HCT116 (cell line): ENCODE data around the gene STK24. TPM values are rescaled to one million over a fixed set of nuclear protein-coding genes. Genes with fewer than 3 reads are reported as not detected.

Experiments used
- ATAC-seq: fragments of 200-7000 bp; cut with Tn5 transposase; 2 replicates; pipeline ENCODE4 v1.9.1; 2020; ENCODE audit warnings: mild to moderate bottlenecking, moderate library complexity
- BruUV-seq: library from RNA; stranded (reverse); fragments of 400-500 nt; replicated peaks from 2 replicates; lab custom pipeline; 2021; lab: Mats Ljungman, UMichigan
- CTCF ChIA-PET: fragments of 300-600 bp; sonication (Branson Sonifier 250); formaldehyde crosslinking; loops from one replicate; lab custom pipeline; 2021; ENCODE audit warnings: antibody characterized with exemption; lab: Charles Lee
- POLR2A ChIA-PET: fragments of 300-600, 350-600 bp; sonication (Branson Sonifier 250); formaldehyde crosslinking; loops from one replicate; lab custom pipeline; 2021; ENCODE audit warnings: antibody characterized with exemption; lab: Charles Lee
- RAD21 ChIA-PET, 2 experiments: fragments of 300-600 bp; sonication (Branson Sonifier 250); formaldehyde crosslinking; loops; one replicate each; lab custom pipeline; 2023; ENCODE audit warnings: low total read pairs in 2 of 2; ENCODE audit not compliant: uncharacterized antibody in 2 of 2, unreplicated experiment in 2 of 2, low non-redundant PET in 1 of 2; lab: Charles Lee
- DNase-seq: peaks from one replicate; pipeline ENCODE4 v3.0.0-alpha.2; 2010; ENCODE audit warnings: low read depth, low spot score
- H2AFZ ChIP-seq: fragments of 200-600 bp; shearing (Covaris generic), sonication (generic); 2 replicates; pipeline ENCODE4 v1.6.1; 2017; ENCODE audit warnings: low read depth, mixed run types, mixed read lengths, antibody characterized with exemption, low read length; ENCODE audit not compliant: poor library complexity, severe bottlenecking
- H3K27ac ChIP-seq: 2 replicates; pipeline ENCODE4 v1.5.1; 2012; ENCODE audit warnings: low read depth, low read length
- H3K27me3 ChIP-seq: fragments of 200-600 bp; sonication (generic); 2 replicates; pipeline ENCODE4 v1.6.1; 2016; ENCODE audit warnings: mixed run types, low read length, mixed read lengths; ENCODE audit not compliant: insufficient read depth
- H3K36me3 ChIP-seq, 2 experiments: fragments of 200-500 bp in 1 of 2; fragments of 200-600 bp in 1 of 2; sonication (Bioruptor generic) in 1 of 2; sonication (generic) in 1 of 2; 2 replicates each; pipeline versions ENCODE4 v1.5.1 to v1.6.1; 2014 to 2016; ENCODE audit warnings: low read length in 2 of 2, inconsistent platforms in 1 of 2, mixed read lengths in 1 of 2, mixed run types in 1 of 2; ENCODE audit not compliant: insufficient read depth in 2 of 2, control insufficient read depth in 1 of 2
- H3K4me1 ChIP-seq, 2 experiments: fragments of 200-600 bp in 1 of 2; sonication (generic) in 1 of 2; 2 replicates each; pipeline versions ENCODE4 v1.5.1 to v1.6.1; 2012 to 2017; ENCODE audit warnings: low read length in 2 of 2, inconsistent platforms in 1 of 2, mild to moderate bottlenecking in 1 of 2, mixed read lengths in 1 of 2, mixed run types in 1 of 2, moderate library complexity in 1 of 2; ENCODE audit not compliant: insufficient read depth in 2 of 2, control insufficient read depth in 1 of 2
- H3K4me2 ChIP-seq: fragments of 200-600 bp; sonication (generic); 2 replicates; pipeline ENCODE4 v1.6.1; 2017; ENCODE audit warnings: mixed run types, low read length, mixed read lengths
- H3K4me3 ChIP-seq, 2 experiments: fragments of 200-600 bp in 1 of 2; sonication (generic) in 1 of 2; replicated peaks in 1 of 2; 2 replicates each; pipeline ENCODE4 v1.5.1; 2011 to 2016; ENCODE audit warnings: low read length in 2 of 2, control low read depth in 1 of 2, low read depth in 1 of 2, mild to moderate bottlenecking in 1 of 2, mixed read lengths in 1 of 2, mixed run types in 1 of 2
- H3K79me2 ChIP-seq: fragments of 200-600 bp; sonication (generic); 2 replicates; pipeline ENCODE4 v1.6.1; 2017; ENCODE audit warnings: mild to moderate bottlenecking, mixed run types, low read length, moderate library complexity, mixed read lengths; ENCODE audit not compliant: insufficient read depth
- H3K9ac ChIP-seq: fragments of 200-600 bp; sonication (generic); 2 replicates; pipeline ENCODE4 v1.6.1; 2016; ENCODE audit warnings: low read length, mixed read lengths
- H3K9me2 ChIP-seq: fragments of 200-600 bp; sonication (generic), shearing (Covaris generic); 2 replicates; pipeline ENCODE4 v1.6.1; 2017; ENCODE audit warnings: mixed run types, mild to moderate bottlenecking, moderate library complexity; ENCODE audit not compliant: insufficient read depth
- H3K9me3 ChIP-seq, 2 experiments: fragments of 200-500 bp in 1 of 2; fragments of 200-600 bp in 1 of 2; sonication (Bioruptor generic) in 1 of 2; sonication (generic) in 1 of 2; 2 replicates each; pipeline ENCODE4 v1.6.1; 2014 to 2017; ENCODE audit warnings: low read length in 2 of 2, mixed read lengths in 2 of 2, inconsistent platforms in 1 of 2, low read depth in 1 of 2, mild to moderate bottlenecking in 1 of 2, mixed run types in 1 of 2, moderate library complexity in 1 of 2; ENCODE audit not compliant: control insufficient read depth in 1 of 2, insufficient read depth in 1 of 2
- H4K20me1 ChIP-seq: fragments of 200-600 bp; sonication (generic), shearing (Covaris generic); 2 replicates; pipeline ENCODE4 v1.6.1; 2017; ENCODE audit warnings: mixed run types, mild to moderate bottlenecking, moderate library complexity; ENCODE audit not compliant: insufficient read depth
- ATF3 ChIP-seq: IDR thresholded peaks from 2 replicates; pipeline ENCODE4 v1.6.1; 2012
- CEBPB ChIP-seq: IDR thresholded peaks from 2 replicates; pipeline ENCODE4 v1.6.1; 2012; ENCODE audit warnings: low read depth
- ELF1 ChIP-seq: IDR thresholded peaks from 2 replicates; pipeline ENCODE4 v1.6.1; 2012; ENCODE audit warnings: low read depth, borderline replicate concordance
- EZH2phosphoT487 ChIP-seq: fragments of 200-600 bp; IDR thresholded peaks from 2 replicates; pipeline ENCODE4 v1.6.1; 2018; ENCODE audit warnings: antibody characterized with exemption, borderline replicate concordance
- FOSL1 ChIP-seq: IDR thresholded peaks from 2 replicates; pipeline ENCODE4 v1.6.1; 2012; ENCODE audit warnings: low read depth
- JUND ChIP-seq: IDR thresholded peaks from 2 replicates; pipeline ENCODE4 v1.6.1; 2012
- MAX ChIP-seq: IDR thresholded peaks from 2 replicates; pipeline ENCODE4 v1.6.1; 2012
- REST ChIP-seq: IDR thresholded peaks from 2 replicates; pipeline ENCODE4 v1.6.1; 2012; ENCODE audit warnings: low read depth
- SIN3A ChIP-seq: IDR thresholded peaks from 2 replicates; pipeline ENCODE4 v1.6.1; 2012; ENCODE audit warnings: low read depth
- SP1 ChIP-seq: IDR thresholded peaks from 2 replicates; pipeline ENCODE4 v1.6.1; 2012; ENCODE audit warnings: low read depth
- YY1 ChIP-seq: IDR thresholded peaks from 2 replicates; pipeline ENCODE4 v1.6.1; 2011; ENCODE audit warnings: low read length, low read depth, moderate library complexity, mild to moderate bottlenecking; ENCODE audit not compliant: insufficient replicate concordance; ENCODE audit errors: extremely low read depth
- ZBTB33 ChIP-seq: IDR thresholded peaks from 2 replicates; pipeline ENCODE4 v1.6.1; 2011; ENCODE audit warnings: mild to moderate bottlenecking, low read length, moderate library complexity; ENCODE audit not compliant: insufficient replicate concordance; ENCODE audit errors: extremely low read depth
- ZFX ChIP-seq: fragments of 450-650 bp; IDR thresholded peaks from 2 replicates; pipeline ENCODE4 v1.6.1; 2017
- ZNF274 ChIP-seq: fragments of 200-500 bp; sonication (Bioruptor generic); IDR thresholded peaks from 2 replicates; pipeline ENCODE4 v1.6.1; 2014; ENCODE audit warnings: mild to moderate bottlenecking, low read depth, low read length, inconsistent platforms
- intact Hi-C: fragments of 100-400 bp; cut with micrococcal nuclease; formaldehyde crosslinking; loops from 2 replicates; pipeline ENCODE4 v1.10.0; 2022
- total RNA-seq: library from RNA; stranded (reverse); gene quantifications from one replicate; pipeline ENCODE4 v1.2.1, GENCODE V29; 2021; ENCODE audit not compliant: unreplicated experiment

Gene STK24
- total RNA-seq, 1 experiment from 2014 or later, result 137 TPM

- TF ChIP-seq ZBTB33, result no peak
- no peak for TF ChIP-seq JUND
- no peak for TF ChIP-seq EZH2phosphoT487
- TF ChIP-seq ZFX, result no peak
Observed at GRCh38 chr13:98410612-98411011, 166.3 kb downstream of the STK24 start (continued).

GRCh38 chr13:98409281-98409680 lies 167.6 kb downstream of the STK24 start:
- POLR2A ChIA-PET, result no interaction called here
- no TSS peak for BruUV-seq
- ATAC-seq, result no peak
- H3K27ac ChIP-seq, result no peak overlapping the region
- TF ChIP-seq REST (no peak), ATF3 (no peak), ZBTB33 (no peak), ELF1 (no peak), CEBPB (no peak), ZFX (no peak), MAX (no peak), SP1 (no peak), ZNF274 (no peak), JUND (no peak), FOSL1 (no peak), EZH2phosphoT487 (no peak), YY1 (no peak), SIN3A (no peak)
- H3K4me3 ChIP-seq, result no peak overlapping the region
- H4K20me1 ChIP-seq, result no peaks in the 10 kb centered on the region
- no peak overlapping the region for H2AFZ ChIP-seq
- no peaks in the 10 kb centered on the region for H3K4me1 ChIP-seq
- no peaks in the 10 kb centered on the region for H3K9me2 ChIP-seq
- intact Hi-C loops, result no loop called here
- H3K9me3 ChIP-seq, result no peaks in the 10 kb centered on the region
- CTCF ChIA-PET, result no interaction called here
- no peaks in the 10 kb centered on the region for H3K27me3 ChIP-seq
- DNase-seq, result no peak
- H3K79me2 ChIP-seq, result no peaks in the 10 kb centered on the region
- RAD21 ChIA-PET, result no interaction called here
- no peaks in the 10 kb centered on the region for H3K36me3 ChIP-seq
- no peak overlapping the region for H3K4me2 ChIP-seq
- H3K9ac ChIP-seq, result no peak overlapping the region
